Measurements from ENCODE around the gene ACTG1. TPM values are rescaled to one million over a fixed set of nuclear protein-coding genes. Genes with fewer than 3 reads are reported as not detected.

ACTG1 gene
- total RNA-seq, 2 donors from 2014 or later = 4,461 to 5,616 TPM

GRCh38 chr17:81553018-81553615 is 40.5 kb upstream of the ACTG1 start:
- Histone ChIP-seq H3K27ac (ENCODE audit: low read depth, low read length) (peak overlapping the region; percentile 82), H3K4me1 (ENCODE audit: control insufficient read depth, insufficient read depth, low read length) (peaks cover 3% of the 10 kb centered on the region), H3K36me3 (ENCODE audit: control insufficient read depth, insufficient read depth, low read length) (peaks cover 28% of the 10 kb centered on the region), H3K27me3 (ENCODE audit: control insufficient read depth, insufficient read depth, low read length, poor library complexity, severe bottlenecking) (no peaks in the 10 kb centered on the region), H3K9ac (ENCODE audit: extremely low read depth, low read length, poor library complexity, severe bottlenecking) (peak overlapping the region; percentile 62), H3K4me3 (ENCODE audit: low read length) (peak overlapping the region; percentile 95), H3K9me3 (ENCODE audit: control insufficient read depth, low read length) (no peaks in the 10 kb centered on the region)
- no peaks in the 10 kb centered on the region for H3K9me3 Mint-ChIP-seq
- peak overlapping the region; percentile 79 for H3K4me3 Mint-ChIP-seq
- peaks cover 28% of the 10 kb centered on the region for H3K36me3 Mint-ChIP-seq (ENCODE audit: low read depth)
- H3K4me1 Mint-ChIP-seq = peaks cover 10% of the 10 kb centered on the region
- peak; percentile 98 for DNase-seq
- no peaks in the 10 kb centered on the region for H3K27me3 Mint-ChIP-seq (ENCODE audit: insufficient read depth)
- H3K27ac Mint-ChIP-seq = peak overlapping the region; percentile 90
- 4 to 6% methylated on average over 15 to 18 of the region's 19 CpGs for WGBS, 2 experiments (ENCODE audit: insufficient coverage in 1 of 2, insufficient read length in 1 of 2)
- peak; percentile 30 for TF ChIP-seq CTCF (conservative IDR thresholded peaks at IDR 0.05)

- Mint-ChIP-seq H3K27ac (peak within 1 kb of the TSS; percentile 90), H3K4me1 (peaks cover 10% of the 10 kb centered on the region), H3K4me3 (peak within 1 kb of the TSS; percentile 79)
Observed at GRCh38 chr17:81552244-81553017, 39.8 kb upstream of the ACTG1 start, which contains the start of gene FAAP100. FAAP100 (minus strand) TSS chr17:81552353; CDS start chr17:81552330, 23 bp downstream.

More at GRCh38 chr17:81552244-81553017, 39.8 kb upstream of the ACTG1 start, which contains the start of gene FAAP100:
- peak; percentile 95 for DNase-seq
- peaks cover 28% of the 10 kb centered on the region for H3K36me3 ChIP-seq (ENCODE audit: control insufficient read depth, insufficient read depth, low read length)
- H3K9ac ChIP-seq (ENCODE audit: extremely low read depth, low read length, poor library complexity, severe bottlenecking) = peak within 1 kb of the TSS; percentile 62
- 0% methylated on average over 46 to 85 of the region's 85 CpGs for WGBS, 2 experiments (ENCODE audit: insufficient coverage in 1 of 2, insufficient read length in 1 of 2)
- no peaks in the 10 kb centered on the region for H3K27me3 ChIP-seq (ENCODE audit: control insufficient read depth, insufficient read depth, low read length, poor library complexity, severe bottlenecking)
- peak within 1 kb of the TSS; percentile 82 for H3K27ac ChIP-seq (ENCODE audit: low read depth, low read length)
- Mint-ChIP-seq H3K36me3 (ENCODE audit: low read depth) (peaks cover 27% of the 10 kb centered on the region), H3K9me3 (no peaks in the 10 kb centered on the region), H3K27me3 (ENCODE audit: insufficient read depth) (no peaks in the 10 kb centered on the region)
- H3K9me3 ChIP-seq (ENCODE audit: control insufficient read depth, low read length) = no peaks in the 10 kb centered on the region
- no peak for TF ChIP-seq CTCF (conservative IDR thresholded peaks at IDR 0.05)
- peak within 1 kb of the TSS; percentile 95 for H3K4me3 ChIP-seq (ENCODE audit: low read length)
- H3K4me1 ChIP-seq (ENCODE audit: control insufficient read depth, insufficient read depth, low read length) = peaks cover 3% of the 10 kb centered on the region
